ENCODE data around the gene SPATA3.

- TF ChIP-seq CTCF (IDR thresholded peaks at IDR 0.05; ENCODE audit: control extremely low read depth in 1 of 3, insufficient read depth in 1 of 3, low read depth in 1 of 3, low read length in 3 of 3) (no peak), POLR2A (IDR thresholded peaks at IDR 0.05; ENCODE audit: control extremely low read depth in 1 of 2, low read depth in 2 of 2, low read length in 2 of 2) (no peak), EGR1 (IDR thresholded peaks at IDR 0.05; ENCODE audit: borderline replicate concordance, low read depth, low read length) (no peak), USF2 (IDR thresholded peaks at IDR 0.05; ENCODE audit: low read length) (no peak), JUND (IDR thresholded peaks at IDR 0.05; ENCODE audit: low read length) (no peak), CHD1 (IDR thresholded peaks at IDR 0.05; ENCODE audit: low read depth, low read length) (no peak), MAX (IDR thresholded peaks at IDR 0.05) (no peak), GTF2F1 (IDR thresholded peaks at IDR 0.05; ENCODE audit: borderline replicate concordance, low read depth, low read length) (no peak), BCL11A (IDR thresholded peaks at IDR 0.05; ENCODE audit: low read depth in 2 of 2, low read length in 2 of 2) (no peak), POLR2AphosphoS5 (IDR thresholded peaks at IDR 0.05; ENCODE audit: low read depth, low read length) (no peak), EZH2 (IDR thresholded peaks at IDR 0.05; ENCODE audit: low read depth, low read length, severe bottlenecking) (no peak)
These were observed 51.5 kb downstream of the SPATA3 start for GRCh38 chr2:231047274-231047922.
